Measurements from ENCODE around the gene TENT5A. TPM values are rescaled to one million over a fixed set of nuclear protein-coding genes. Genes with fewer than 3 reads are reported as not detected.

Gene TENT5A
- total and polyA plus RNA-seq, 8 donors = 7.2 to 23.2 (median 10.0) TPM

DNA sequence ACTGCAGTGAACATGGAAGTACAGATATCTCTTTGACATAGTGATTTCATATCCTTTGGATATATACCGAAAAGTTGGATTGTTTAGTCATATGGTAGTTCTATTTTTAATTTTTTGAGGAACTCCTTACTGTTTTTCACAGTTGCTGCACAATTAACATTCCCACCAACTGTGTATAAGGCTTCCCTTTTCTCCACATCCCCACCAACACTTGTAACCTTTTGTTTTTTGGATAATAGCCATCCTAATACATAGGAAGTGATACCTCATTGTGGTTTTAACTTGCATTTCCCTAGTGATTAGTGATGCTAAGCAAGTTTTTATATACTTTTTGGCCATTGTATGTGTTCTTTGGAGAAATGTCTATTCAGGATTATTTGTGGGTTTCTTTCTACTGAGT lies 45.1 kb upstream of the TENT5A start:
- DNase-seq (no peak), ATAC-seq (no peak)
- Histone ChIP-seq H3K27me3 (no peaks in the 10 kb centered on the region), H3K4me1 (peaks cover 0 to 3% of the 10 kb centered on the region in 2 donors), H3K9me3 (peaks cover 0 to 6% of the 10 kb centered on the region in 2 donors), H3K4me3 (no peak overlapping the region), H3K36me3 (no peaks in the 10 kb centered on the region), H3K27ac (no peak overlapping the region)
- intact Hi-C loops (cut with DNase I) = no loop called here
- TF ChIP-seq, protein P1, sequence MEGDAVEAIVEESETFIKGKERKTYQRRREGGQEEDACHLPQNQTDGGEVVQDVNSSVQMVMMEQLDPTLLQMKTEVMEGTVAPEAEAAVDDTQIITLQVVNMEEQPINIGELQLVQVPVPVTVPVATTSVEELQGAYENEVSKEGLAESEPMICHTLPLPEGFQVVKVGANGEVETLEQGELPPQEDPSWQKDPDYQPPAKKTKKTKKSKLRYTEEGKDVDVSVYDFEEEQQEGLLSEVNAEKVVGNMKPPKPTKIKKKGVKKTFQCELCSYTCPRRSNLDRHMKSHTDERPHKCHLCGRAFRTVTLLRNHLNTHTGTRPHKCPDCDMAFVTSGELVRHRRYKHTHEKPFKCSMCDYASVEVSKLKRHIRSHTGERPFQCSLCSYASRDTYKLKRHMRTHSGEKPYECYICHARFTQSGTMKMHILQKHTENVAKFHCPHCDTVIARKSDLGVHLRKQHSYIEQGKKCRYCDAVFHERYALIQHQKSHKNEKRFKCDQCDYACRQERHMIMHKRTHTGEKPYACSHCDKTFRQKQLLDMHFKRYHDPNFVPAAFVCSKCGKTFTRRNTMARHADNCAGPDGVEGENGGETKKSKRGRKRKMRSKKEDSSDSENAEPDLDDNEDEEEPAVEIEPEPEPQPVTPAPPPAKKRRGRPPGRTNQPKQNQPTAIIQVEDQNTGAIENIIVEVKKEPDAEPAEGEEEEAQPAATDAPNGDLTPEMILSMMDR (IDR thresholded peaks at IDR 0.05) = no peak

DNA sequence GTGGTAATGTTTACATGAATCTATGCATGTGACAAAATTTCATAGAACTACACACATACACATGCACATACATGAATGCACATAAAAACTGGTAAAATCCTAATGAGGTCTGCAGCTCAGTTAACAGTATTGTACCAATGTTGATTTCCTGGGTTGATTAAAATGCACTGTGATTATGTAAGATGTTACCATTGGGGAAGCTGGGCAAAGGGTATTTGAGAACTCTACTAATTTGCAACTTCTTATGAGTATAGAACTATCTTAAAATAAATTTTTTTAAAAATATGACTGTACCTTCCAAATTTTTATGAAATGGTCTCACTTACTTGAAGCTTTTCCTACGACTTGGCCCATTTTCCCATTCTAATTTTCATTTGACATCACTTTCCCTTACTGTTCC lies 43.4 kb upstream of the TENT5A start:
- ATAC-seq = no peak

DNA sequence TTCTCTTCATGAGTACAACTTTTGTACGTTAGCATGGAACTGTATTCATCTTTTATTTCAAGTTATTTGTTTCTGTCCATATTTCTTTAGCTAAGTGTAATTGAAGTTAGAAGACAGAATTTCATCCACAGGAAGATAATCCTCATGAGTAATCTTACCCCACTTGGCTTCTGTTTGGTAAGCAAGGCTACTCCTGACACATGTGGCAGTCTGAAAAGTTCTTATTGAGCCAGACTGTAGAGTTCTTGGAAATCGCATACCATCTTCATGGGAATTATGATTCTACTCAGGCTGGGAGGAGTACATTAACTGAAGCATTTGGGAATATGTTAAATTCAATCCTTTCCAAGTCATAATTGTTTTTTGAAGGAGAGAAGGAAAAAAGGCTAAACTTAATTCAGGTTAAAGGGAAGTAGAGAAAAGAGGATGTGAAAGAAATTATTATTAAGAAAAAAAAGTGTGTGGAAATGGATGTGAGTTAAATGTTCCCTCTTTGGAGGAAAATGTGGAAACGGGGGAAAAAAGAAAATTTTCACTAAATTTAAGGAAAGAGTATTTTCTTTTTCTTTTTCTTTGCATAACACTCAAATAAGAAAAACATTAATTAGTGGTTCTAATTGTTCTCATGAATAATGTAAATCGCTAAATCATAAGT lies 41.5 kb upstream of the TENT5A start:
- Histone ChIP-seq H3K27ac (no peak overlapping the region), H3K36me3 (no peaks in the 10 kb centered on the region), H3K9me3 (peaks cover 0 to 6% of the 10 kb centered on the region in 2 donors), H3K27me3 (no peaks in the 10 kb centered on the region), H3K4me3 (no peak overlapping the region), H3K4me1 (peaks cover 0 to 3% of the 10 kb centered on the region in 2 donors)
- TF ChIP-seq, protein P1 (IDR thresholded peaks at IDR 0.05) = no peak
- intact Hi-C loops (cut with DNase I) = no loop called here
- DNase-seq (no peak), ATAC-seq (no peak)

More for the DNA sequence above, 43.4 kb upstream of the TENT5A start:
- intact Hi-C loops (cut with DNase I) = no loop called here
- TF ChIP-seq, protein P1 (IDR thresholded peaks at IDR 0.05) = no peak
- Histone ChIP-seq H3K4me3 (no peak overlapping the region), H3K36me3 (no peaks in the 10 kb centered on the region), H3K4me1 (peaks cover 0 to 3% of the 10 kb centered on the region in 2 donors), H3K9me3 (peaks cover 0 to 6% of the 10 kb centered on the region in 2 donors), H3K27ac (no peak overlapping the region), H3K27me3 (no peaks in the 10 kb centered on the region)
- DNase-seq = no peak

DNA sequence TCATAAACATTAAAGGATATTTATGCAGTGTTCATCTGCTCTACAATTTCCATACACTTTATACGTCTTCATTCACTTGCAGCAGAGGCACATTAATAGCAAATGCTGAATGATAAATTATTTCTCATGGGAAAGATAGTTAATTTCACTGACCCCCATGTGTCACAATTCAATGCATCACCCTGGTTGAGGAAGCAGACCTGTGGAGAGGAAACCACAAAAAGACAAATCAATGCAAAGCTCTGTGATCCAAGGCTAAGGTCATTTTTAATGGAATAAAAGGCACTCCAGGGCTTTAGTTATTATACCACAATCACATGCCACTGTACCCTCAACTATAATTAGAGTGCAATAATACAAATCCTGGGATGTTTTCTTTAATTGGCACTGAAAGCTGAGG lies 40.3 kb upstream of the TENT5A start:
- TF ChIP-seq, protein P1 (IDR thresholded peaks at IDR 0.05) = no peak
- Histone ChIP-seq H3K36me3 (no peaks in the 10 kb centered on the region), H3K4me3 (no peak overlapping the region), H3K27ac (no peak overlapping the region), H3K9me3 (peaks cover 0 to 6% of the 10 kb centered on the region in 2 donors), H3K4me1 (peaks cover 0 to 3% of the 10 kb centered on the region in 2 donors), H3K27me3 (no peaks in the 10 kb centered on the region)
- ATAC-seq (no peak), DNase-seq (no peak)
- intact Hi-C loops (cut with DNase I) = no loop called here

DNA sequence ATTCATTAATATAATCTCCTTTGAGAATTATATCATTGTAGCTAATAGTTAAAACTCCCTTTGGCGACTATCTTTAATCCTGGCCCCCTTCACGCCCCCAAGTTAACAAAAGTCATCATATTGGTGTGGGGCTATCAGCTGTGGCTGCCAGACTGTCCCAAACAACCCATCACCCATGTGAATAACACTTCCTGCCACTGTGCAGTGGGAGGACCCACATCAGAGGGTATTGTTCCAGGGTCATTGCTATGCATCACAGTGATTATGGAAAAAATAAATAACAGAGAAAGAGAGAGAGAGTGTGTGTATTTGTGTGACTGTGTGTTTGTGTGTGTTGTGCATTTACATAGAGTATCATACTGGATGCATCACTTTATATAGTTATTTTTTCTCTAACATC lies 39.3 kb upstream of the TENT5A start:
- intact Hi-C loops (cut with DNase I) = no loop called here
- peaks cover 0 to 6% of the 10 kb centered on the region in 2 donors for H3K9me3 ChIP-seq
- ATAC-seq (no peak), DNase-seq (no peak)
- H3K4me3 ChIP-seq = no peak overlapping the region
- no peaks in the 10 kb centered on the region for H3K36me3 ChIP-seq
- TF ChIP-seq, protein P1 (IDR thresholded peaks at IDR 0.05) = no peak
- peaks cover 0 to 13% of the 10 kb centered on the region in 2 donors for H3K4me1 ChIP-seq
- H3K27me3 ChIP-seq = no peaks in the 10 kb centered on the region
- no peak overlapping the region for H3K27ac ChIP-seq

Data from left lung (tissue), 10 donors.